ENCODE data around the gene ATP2A3. TPM values are rescaled to one million over a fixed set of nuclear protein-coding genes. Genes with fewer than 3 reads are reported as not detected.

The ATP2A3 gene
- polyA plus RNA-seq, 3 donors, result 6.9 to 46.5 (median 9.5) TPM

DNA sequence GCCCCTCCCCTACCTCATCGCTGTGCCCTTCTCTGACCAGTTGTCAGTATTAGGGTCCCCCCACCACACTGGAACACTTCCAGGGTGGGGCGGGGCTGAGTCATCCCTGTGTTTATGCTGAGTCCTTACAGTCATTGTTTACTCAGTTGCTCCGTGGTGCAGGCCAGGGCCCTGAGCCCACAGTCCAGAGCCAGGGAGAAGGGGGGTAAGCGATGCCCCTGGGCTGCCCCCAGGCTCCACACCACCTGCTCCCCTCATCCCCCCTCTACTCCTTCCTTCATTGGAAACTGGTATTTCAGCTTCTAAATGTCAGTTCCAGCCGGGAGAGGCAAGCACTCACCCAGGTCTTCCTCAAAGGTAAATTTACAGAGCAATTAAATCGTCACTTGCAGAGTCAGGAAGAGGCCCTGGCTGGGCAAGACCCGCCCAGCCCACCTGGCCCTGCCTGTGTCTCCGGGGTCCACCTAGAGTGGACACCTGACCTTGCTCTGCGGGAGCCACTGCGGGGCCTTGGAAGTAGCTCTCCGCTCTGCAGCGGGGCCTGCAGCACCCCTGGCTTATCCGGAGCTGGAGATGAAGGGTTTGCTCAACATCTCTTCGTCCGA, 4.8 kb downstream of the ATP2A3 start:
- peaks cover 58% of the 10 kb centered on the region for H4K20me1 ChIP-seq (ENCODE audit: insufficient read depth, low read length)
- H3K4me3 ChIP-seq (replicated peaks in 1 of 3; ENCODE audit: low read depth in 2 of 3, low read length in 3 of 3), result no peak overlapping the region
- Mint-ChIP-seq H3K4me3 (no peak overlapping the region), H3K27ac (peak overlapping the region; percentile 77 to 95 (median 85)), H3K4me1 (peaks cover 51% of the 10 kb centered on the region), H3K36me3 (peaks cover 27 to 35% of the 10 kb centered on the region in 2 donors), H3K27me3 (ENCODE audit: low read depth in 3 of 3) (no peaks in the 10 kb centered on the region), H3K9me3 (no peaks in the 10 kb centered on the region)
- intact Hi-C loops (cut with micrococcal nuclease), result no loop called here
- H3K27me3 ChIP-seq (ENCODE audit: control insufficient read depth in 2 of 2, insufficient read depth in 2 of 2, low read length in 2 of 2), result no peaks in the 10 kb centered on the region
- peaks cover 12 to 23% of the 10 kb centered on the region in 2 donors for H3K36me3 ChIP-seq (replicated peaks in 1 of 2; ENCODE audit: control insufficient read depth in 1 of 2, insufficient read depth in 2 of 2, low read length in 2 of 2)
- H3K79me2 ChIP-seq (ENCODE audit: insufficient read depth, low read length), result peaks cover 89% of the 10 kb centered on the region
- no peak overlapping the region for H3K4me2 ChIP-seq (replicated peaks; ENCODE audit: extremely low read depth, low read length, poor library complexity, severe bottlenecking)
- H3K9me3 ChIP-seq (replicated peaks in 1 of 2; ENCODE audit: control insufficient read depth in 1 of 2, insufficient read depth in 1 of 2, low read length in 2 of 2), result no peaks in the 10 kb centered on the region
- DNase-seq, result peak in 1 of 3 donors; percentile 36
- TF ChIP-seq, protein P1, sequence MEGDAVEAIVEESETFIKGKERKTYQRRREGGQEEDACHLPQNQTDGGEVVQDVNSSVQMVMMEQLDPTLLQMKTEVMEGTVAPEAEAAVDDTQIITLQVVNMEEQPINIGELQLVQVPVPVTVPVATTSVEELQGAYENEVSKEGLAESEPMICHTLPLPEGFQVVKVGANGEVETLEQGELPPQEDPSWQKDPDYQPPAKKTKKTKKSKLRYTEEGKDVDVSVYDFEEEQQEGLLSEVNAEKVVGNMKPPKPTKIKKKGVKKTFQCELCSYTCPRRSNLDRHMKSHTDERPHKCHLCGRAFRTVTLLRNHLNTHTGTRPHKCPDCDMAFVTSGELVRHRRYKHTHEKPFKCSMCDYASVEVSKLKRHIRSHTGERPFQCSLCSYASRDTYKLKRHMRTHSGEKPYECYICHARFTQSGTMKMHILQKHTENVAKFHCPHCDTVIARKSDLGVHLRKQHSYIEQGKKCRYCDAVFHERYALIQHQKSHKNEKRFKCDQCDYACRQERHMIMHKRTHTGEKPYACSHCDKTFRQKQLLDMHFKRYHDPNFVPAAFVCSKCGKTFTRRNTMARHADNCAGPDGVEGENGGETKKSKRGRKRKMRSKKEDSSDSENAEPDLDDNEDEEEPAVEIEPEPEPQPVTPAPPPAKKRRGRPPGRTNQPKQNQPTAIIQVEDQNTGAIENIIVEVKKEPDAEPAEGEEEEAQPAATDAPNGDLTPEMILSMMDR (IDR thresholded peaks at IDR 0.05), result no peak
- peak overlapping the region in 1 of 2 donors; percentile 60 for H3K27ac ChIP-seq (ENCODE audit: low read depth in 1 of 2, low read length in 2 of 2)
- H2AFZ ChIP-seq (ENCODE audit: insufficient read depth, low read depth, low read length, poor library complexity, severe bottlenecking), result no peak overlapping the region
- no peak overlapping the region for H3K9ac ChIP-seq (ENCODE audit: insufficient read depth, low read length, poor library complexity, severe bottlenecking)
- 68% methylated on average over 12 of the region's 15 CpGs for WGBS (ENCODE audit: insufficient coverage)
- peaks cover 40 to 52% of the 10 kb centered on the region in 2 donors for H3K4me1 ChIP-seq (ENCODE audit: control insufficient read depth in 1 of 2, insufficient read depth in 2 of 2, low read length in 2 of 2)

DNA sequence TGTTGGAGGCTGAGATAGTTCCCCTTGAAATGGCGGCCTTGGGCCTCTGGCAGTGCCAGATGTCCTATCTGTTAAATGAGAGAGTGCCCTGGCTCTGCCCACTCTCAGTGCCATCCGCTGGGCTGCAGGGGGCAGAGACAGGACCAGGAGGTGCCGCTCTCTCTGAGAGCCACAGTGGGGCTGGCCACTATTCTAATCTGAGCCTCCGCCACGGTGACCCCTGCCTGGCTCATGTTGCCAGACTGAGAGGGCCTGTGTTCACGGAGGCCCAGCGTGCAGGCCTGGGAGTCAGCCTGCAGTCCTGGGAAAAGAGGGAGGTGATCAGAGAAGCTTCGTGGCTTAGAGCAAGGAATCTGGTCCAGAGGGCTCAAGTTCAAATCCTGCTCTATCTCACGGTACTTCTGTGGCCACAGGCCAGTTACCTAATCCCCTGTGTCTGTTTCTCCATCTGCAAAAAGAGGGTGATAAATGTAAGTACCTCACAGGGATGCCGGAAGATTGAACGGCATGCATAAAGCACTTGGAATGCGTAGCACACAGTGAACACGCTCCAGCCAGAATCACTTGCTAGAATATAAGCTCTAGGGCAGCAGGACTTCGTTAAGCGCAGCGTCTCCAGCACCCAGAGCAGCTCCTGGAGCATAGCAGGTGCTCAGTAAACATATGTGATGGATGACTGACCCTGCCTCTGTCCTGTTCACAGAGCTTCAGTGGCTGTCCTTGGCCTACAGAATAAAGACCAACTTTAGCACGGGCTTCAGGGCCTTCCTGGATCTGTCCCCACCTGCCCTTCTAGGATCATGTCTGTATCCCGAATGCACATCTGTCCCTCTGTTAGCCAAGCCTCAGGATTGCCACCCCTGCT, 6.3 kb downstream of the ATP2A3 start:
- peaks cover 32 to 40% of the 10 kb centered on the region in 2 donors for H3K4me1 ChIP-seq (ENCODE audit: control insufficient read depth in 1 of 2, insufficient read depth in 2 of 2, low read length in 2 of 2)
- H3K4me3 Mint-ChIP-seq, result no peak overlapping the region
- H3K27me3 ChIP-seq (ENCODE audit: control insufficient read depth in 2 of 2, insufficient read depth in 2 of 2, low read length in 2 of 2), result no peaks in the 10 kb centered on the region
- peaks cover 84% of the 10 kb centered on the region for H3K79me2 ChIP-seq (ENCODE audit: insufficient read depth, low read length)
- peaks cover 12 to 34% of the 10 kb centered on the region in 2 donors for H3K36me3 ChIP-seq (replicated peaks in 1 of 2; ENCODE audit: control insufficient read depth in 1 of 2, insufficient read depth in 2 of 2, low read length in 2 of 2)
- no peaks in the 10 kb centered on the region for H3K9me3 ChIP-seq (replicated peaks in 1 of 2; ENCODE audit: control insufficient read depth in 1 of 2, insufficient read depth in 1 of 2, low read length in 2 of 2)
- intact Hi-C loops (cut with micrococcal nuclease), result no loop called here
- no peaks in the 10 kb centered on the region for H3K9me3 Mint-ChIP-seq
- H3K27ac ChIP-seq (ENCODE audit: low read depth in 1 of 2, low read length in 2 of 2), result peak overlapping the region in 1 of 2 donors; percentile 28
- no peak overlapping the region for H3K9ac ChIP-seq (ENCODE audit: insufficient read depth, low read length, poor library complexity, severe bottlenecking)
- no peak for DNase-seq
- H3K27me3 Mint-ChIP-seq (ENCODE audit: low read depth in 3 of 3), result no peaks in the 10 kb centered on the region
- no peak overlapping the region for H2AFZ ChIP-seq (ENCODE audit: insufficient read depth, low read depth, low read length, poor library complexity, severe bottlenecking)
- TF ChIP-seq, protein P1 (IDR thresholded peaks at IDR 0.05), result no peak
- H3K4me2 ChIP-seq (replicated peaks; ENCODE audit: extremely low read depth, low read length, poor library complexity, severe bottlenecking), result no peak overlapping the region
- 91% methylated on average over 17 of the region's 18 CpGs for WGBS (ENCODE audit: insufficient coverage)
- peaks cover 35 to 37% of the 10 kb centered on the region in 2 donors for H3K36me3 Mint-ChIP-seq
- H3K4me3 ChIP-seq (replicated peaks in 1 of 3; ENCODE audit: low read depth in 2 of 3, low read length in 3 of 3), result no peak overlapping the region
- H4K20me1 ChIP-seq (ENCODE audit: insufficient read depth, low read length), result peaks cover 64% of the 10 kb centered on the region
- H3K4me1 Mint-ChIP-seq, result peaks cover 46% of the 10 kb centered on the region
- H3K27ac Mint-ChIP-seq, result peak overlapping the region in 5 of 7 donors; percentile 13 to 81 (median 50)

All from CD14-positive monocyte (primary cell).